Measurements from ENCODE around the gene OPA1. TPM values are rescaled to one million over a fixed set of nuclear protein-coding genes. Genes with fewer than 3 reads are reported as not detected.

The OPA1 gene
- total RNA-seq, 1 experiment from 2014 or later: 72.0 TPM

- RAD21 ChIA-PET (ENCODE audit: low non-redundant PET in 1 of 2, low total read pairs in 2 of 2, uncharacterized antibody in 2 of 2, unreplicated experiment in 2 of 2): no interaction called here
- no peak for ATAC-seq
- Histone ChIP-seq H3K79me2 (ENCODE audit: insufficient read depth, low read length) (no peaks in the 10 kb centered on the region), H3K4me1 (ENCODE audit: control insufficient read depth in 1 of 2, insufficient read depth in 2 of 2, low read length in 2 of 2) (no peaks in the 10 kb centered on the region), H3K9me2 (ENCODE audit: insufficient read depth) (no peaks in the 10 kb centered on the region), H3K4me3 (replicated peaks in 1 of 2; ENCODE audit: low read depth in 1 of 2, low read length in 2 of 2) (no peak overlapping the region), H3K9ac (ENCODE audit: low read length) (no peak overlapping the region), H3K27ac (ENCODE audit: low read depth, low read length) (no peak overlapping the region), H4K20me1 (ENCODE audit: insufficient read depth) (0 out of 2 replicates have a peak, but pooled peaks cover 3% of the 10 kb centered on the region), H2AFZ (ENCODE audit: low read depth, low read length, poor library complexity, severe bottlenecking) (no peak overlapping the region), H3K4me2 (ENCODE audit: low read length) (no peak overlapping the region), H3K27me3 (ENCODE audit: insufficient read depth, low read length) (no peaks in the 10 kb centered on the region), H3K36me3 (ENCODE audit: control insufficient read depth in 1 of 2, insufficient read depth in 2 of 2, low read length in 2 of 2) (peaks cover 0 to 4% of the 10 kb centered on the region in 2 experiments; a peak in 1 of 4 replicates), H3K9me3 (ENCODE audit: control insufficient read depth in 1 of 2, insufficient read depth in 1 of 2, low read depth in 1 of 2, low read length in 2 of 2) (no peaks in the 10 kb centered on the region)
- TF ChIP-seq EZH2 (IDR thresholded peaks at IDR 0.05) (no peak), ZFX (IDR thresholded peaks at IDR 0.05) (no peak), POLR2AphosphoS5 (IDR thresholded peaks at IDR 0.05; ENCODE audit: low read depth, low read length) (no peak), SIN3A (IDR thresholded peaks at IDR 0.05; ENCODE audit: low read depth) (no peak), SRF (IDR thresholded peaks at IDR 0.05; ENCODE audit: low read depth) (no peak), YY1 (IDR thresholded peaks at IDR 0.05; ENCODE audit: extremely low read depth, insufficient replicate concordance, low read depth, low read length) (no peak), POLR2A (IDR thresholded peaks at IDR 0.05; ENCODE audit: borderline replicate concordance, extremely low read depth, insufficient read depth, insufficient read length) (no peak), SP1 (IDR thresholded peaks at IDR 0.05; ENCODE audit: low read depth) (no peak)
- intact Hi-C loops (cut with micrococcal nuclease): no loop called here
- CTCF ChIA-PET: interaction anchor here (1.0 kb wide), 1 partner anchor 24 kb away, joined by 3 read pairs; no protein-coding TSS in a partner anchor
- POLR2A ChIA-PET: no interaction called here
- no TSS peak for BruUV-seq (replicated peaks)
- no peak for DNase-seq (ENCODE audit: low read depth, low spot score)
These were observed 96.1 kb downstream of the OPA1 start for GRCh38 chr3:193688834-193689714.

DNA sequence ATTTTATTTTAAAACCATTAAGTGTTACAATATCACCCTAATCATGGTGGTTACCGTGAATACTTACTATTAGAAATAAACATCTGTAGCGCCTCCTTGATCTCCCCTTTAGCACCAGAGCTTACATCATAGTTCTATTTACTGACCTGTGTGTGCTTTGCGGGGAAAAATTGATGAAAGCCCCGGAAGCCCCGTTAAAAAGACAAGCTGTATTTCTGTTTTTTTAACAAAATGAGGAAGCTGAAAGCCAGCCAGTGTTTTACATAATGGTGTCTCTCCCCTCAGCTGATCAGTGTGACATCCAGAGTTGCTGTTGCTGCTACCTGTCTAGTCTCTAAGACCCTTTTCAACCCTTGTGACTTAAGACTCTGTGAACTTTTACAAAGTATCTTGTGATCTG, 100.8 kb downstream of the OPA1 start:
- intact Hi-C loops (cut with micrococcal nuclease): no loop called here
- no peaks in the 10 kb centered on the region for H3K9me2 ChIP-seq (ENCODE audit: insufficient read depth)
- no peaks in the 10 kb centered on the region for H3K9me3 ChIP-seq (ENCODE audit: control insufficient read depth in 1 of 2, insufficient read depth in 1 of 2, low read depth in 1 of 2, low read length in 2 of 2)
- DNase-seq (ENCODE audit: low read depth, low spot score) (no peak), ATAC-seq (no peak)
- H3K9ac ChIP-seq (ENCODE audit: low read length): no peak overlapping the region
- no TSS peak for BruUV-seq (replicated peaks)
- peaks cover 5 to 14% of the 10 kb centered on the region in 2 experiments; a peak in 2 of 4 replicates for H3K36me3 ChIP-seq (ENCODE audit: control insufficient read depth in 1 of 2, insufficient read depth in 2 of 2, low read length in 2 of 2)
- no peaks in the 10 kb centered on the region for H3K79me2 ChIP-seq (ENCODE audit: insufficient read depth, low read length)
- no peak overlapping the region for H3K4me3 ChIP-seq (replicated peaks in 1 of 2; ENCODE audit: low read depth in 1 of 2, low read length in 2 of 2)
- no peaks in the 10 kb centered on the region for H3K4me1 ChIP-seq (ENCODE audit: control insufficient read depth in 1 of 2, insufficient read depth in 2 of 2, low read length in 2 of 2)
- H2AFZ ChIP-seq (ENCODE audit: low read depth, low read length, poor library complexity, severe bottlenecking): no peak overlapping the region
- ChIA-PET RAD21 (ENCODE audit: low non-redundant PET in 1 of 2, low total read pairs in 2 of 2, uncharacterized antibody in 2 of 2, unreplicated experiment in 2 of 2) (no interaction called here), POLR2A (no interaction called here), CTCF (no interaction called here)
- H4K20me1 ChIP-seq (ENCODE audit: insufficient read depth): no peaks in the 10 kb centered on the region
- no peak overlapping the region for H3K27ac ChIP-seq (ENCODE audit: low read depth, low read length)
- no peaks in the 10 kb centered on the region for H3K27me3 ChIP-seq (ENCODE audit: insufficient read depth, low read length)
- H3K4me2 ChIP-seq (ENCODE audit: low read length): no peak overlapping the region
- TF ChIP-seq CEBPB (IDR thresholded peaks at IDR 0.05; ENCODE audit: low read depth): no peak
- TF ChIP-seq TCF7L2 (IDR thresholded peaks at IDR 0.05; ENCODE audit: borderline replicate concordance, extremely low read depth, insufficient read depth, insufficient read length): no peak
- no peak for TF ChIP-seq JUND (IDR thresholded peaks at IDR 0.05)
- TF ChIP-seq EGR1 (IDR thresholded peaks at IDR 0.05; ENCODE audit: low read depth): no peak
- TF ChIP-seq SP1 (IDR thresholded peaks at IDR 0.05; ENCODE audit: low read depth): no peak
- no peak for TF ChIP-seq YY1 (IDR thresholded peaks at IDR 0.05; ENCODE audit: extremely low read depth, insufficient replicate concordance, low read depth, low read length)
- no peak for TF ChIP-seq REST (IDR thresholded peaks at IDR 0.05; ENCODE audit: low read depth)
- TF ChIP-seq, protein P1, sequence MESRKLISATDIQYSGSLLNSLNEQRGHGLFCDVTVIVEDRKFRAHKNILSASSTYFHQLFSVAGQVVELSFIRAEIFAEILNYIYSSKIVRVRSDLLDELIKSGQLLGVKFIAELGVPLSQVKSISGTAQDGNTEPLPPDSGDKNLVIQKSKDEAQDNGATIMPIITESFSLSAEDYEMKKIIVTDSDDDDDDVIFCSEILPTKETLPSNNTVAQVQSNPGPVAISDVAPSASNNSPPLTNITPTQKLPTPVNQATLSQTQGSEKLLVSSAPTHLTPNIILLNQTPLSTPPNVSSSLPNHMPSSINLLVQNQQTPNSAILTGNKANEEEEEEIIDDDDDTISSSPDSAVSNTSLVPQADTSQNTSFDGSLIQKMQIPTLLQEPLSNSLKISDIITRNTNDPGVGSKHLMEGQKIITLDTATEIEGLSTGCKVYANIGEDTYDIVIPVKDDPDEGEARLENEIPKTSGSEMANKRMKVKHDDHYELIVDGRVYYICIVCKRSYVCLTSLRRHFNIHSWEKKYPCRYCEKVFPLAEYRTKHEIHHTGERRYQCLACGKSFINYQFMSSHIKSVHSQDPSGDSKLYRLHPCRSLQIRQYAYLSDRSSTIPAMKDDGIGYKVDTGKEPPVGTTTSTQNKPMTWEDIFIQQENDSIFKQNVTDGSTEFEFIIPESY (IDR thresholded peaks at IDR 0.05; ENCODE audit: extremely low read depth, insufficient replicate concordance, low read length): no peak
- no peak for TF ChIP-seq ZFX (IDR thresholded peaks at IDR 0.05)
- no peak for TF ChIP-seq POLR2A (IDR thresholded peaks at IDR 0.05; ENCODE audit: borderline replicate concordance, extremely low read depth, insufficient read depth, insufficient read length)

All from HCT116 (cell line).